Naive B cell (primary cell): Measurements from ENCODE around the gene CAMKK2. TPM values are rescaled to one million over a fixed set of nuclear protein-coding genes. Genes with fewer than 3 reads are reported as not detected.

Experiments used
- ATAC-seq, 2 donors: fragments of 150-1000 bp; cut with Tn5 transposase; 2 replicates each; pipeline ENCODE4 v1.10.0; 2021; ENCODE audit warnings: low read depth in 2 of 2, mild to moderate bottlenecking in 2 of 2, moderate library complexity in 2 of 2
- DNase-seq: peaks from one replicate; pipeline ENCODE4 v3.0.0; 2022
- H3K27ac Mint-ChIP-seq, 6 donors: one replicate each; pipeline ENCODE4 v1.8.0; 2020 to 2022; ENCODE audit warnings: mild to moderate bottlenecking in 6 of 6, mixed read lengths in 6 of 6, moderate library complexity in 5 of 6, inconsistent platforms in 2 of 6
- H3K27me3 Mint-ChIP-seq, 3 donors: one replicate each; pipeline ENCODE4 v1.8.0; 2021 to 2022; ENCODE audit warnings: mixed read lengths in 3 of 3, mild to moderate bottlenecking in 1 of 3
- H3K36me3 Mint-ChIP-seq, 2 donors: one replicate each; pipeline ENCODE4 v1.8.0; 2020 to 2022; ENCODE audit warnings: mixed read lengths in 2 of 2, inconsistent platforms in 1 of 2, mild to moderate bottlenecking in 1 of 2
- H3K4me1 Mint-ChIP-seq, 3 donors: one replicate each; pipeline ENCODE4 v1.8.0; 2020 to 2022; ENCODE audit warnings: mixed read lengths in 3 of 3, inconsistent platforms in 1 of 3, mild to moderate bottlenecking in 1 of 3, moderate library complexity in 1 of 3
- H3K4me3 Mint-ChIP-seq, 8 donors: one replicate each; pipeline ENCODE4 v1.8.0; 2020 to 2022; ENCODE audit warnings: mild to moderate bottlenecking in 8 of 8, mixed read lengths in 8 of 8, moderate library complexity in 8 of 8, inconsistent platforms in 2 of 8
- H3K9me3 Mint-ChIP-seq, 7 donors: one replicate each; pipeline ENCODE4 v1.8.0; 2020 to 2022; ENCODE audit warnings: mixed read lengths in 7 of 7, mild to moderate bottlenecking in 5 of 7, inconsistent platforms in 2 of 7, moderate library complexity in 1 of 7
- polyA plus RNA-seq, 6 donors: library from polyadenylated mRNA; unstranded; fragments of 300-500 nt; fragmentation: Illumina TruSeq; gene quantifications; one replicate each; pipeline ENCODE4 v1.2.3, GENCODE V29; 2021; ENCODE audit warnings: low read depth in 6 of 6

CAMKK2 gene
- polyA plus RNA-seq, 6 donors from 2014 or later: 5.3 to 12.0 (median 8.3) TPM

GRCh38 chr12:121245951-121246350, 50.6 kb downstream of the CAMKK2 start:
- ATAC-seq (no peak), DNase-seq (no peak)
- Mint-ChIP-seq H3K27ac (peak overlapping the region in 1 of 6 donors; percentile 10), H3K9me3 (no peaks in the 10 kb centered on the region), H3K27me3 (no peaks in the 10 kb centered on the region), H3K4me1 (peaks cover 8 to 16% (median 11%) of the 10 kb centered on the region in 3 donors), H3K36me3 (peaks cover 0 to 16% of the 10 kb centered on the region in 2 donors), H3K4me3 (no peak overlapping the region)

DNA sequence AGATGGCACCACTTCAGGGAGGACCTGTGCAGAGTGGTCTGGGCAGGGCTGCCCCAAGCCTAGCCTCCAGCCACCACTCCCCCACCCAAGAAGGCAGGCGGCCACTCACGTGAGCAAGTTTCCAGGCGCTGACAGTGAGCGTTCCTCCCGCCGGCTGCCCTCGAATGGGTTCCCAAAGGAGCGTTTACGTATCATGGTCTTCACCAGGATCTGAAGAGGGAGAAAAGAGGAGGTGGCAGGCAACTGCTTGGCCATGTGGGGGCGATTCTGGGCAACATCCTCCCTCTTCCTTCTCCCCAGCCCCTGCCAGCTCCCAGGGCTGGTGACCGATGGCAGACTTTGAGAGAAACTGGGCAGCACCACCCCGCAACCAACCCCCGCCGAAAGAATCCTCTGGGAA, 51.5 kb downstream of the CAMKK2 start:
- Mint-ChIP-seq H3K4me1 (peaks cover 17 to 24% (median 20%) of the 10 kb centered on the region in 3 donors), H3K4me3 (no peak overlapping the region), H3K9me3 (no peaks in the 10 kb centered on the region), H3K27me3 (no peaks in the 10 kb centered on the region), H3K27ac (no peak overlapping the region), H3K36me3 (peaks cover 0 to 9% of the 10 kb centered on the region in 2 donors)
- ATAC-seq (no peak), DNase-seq (no peak)

- peaks cover 19 to 28% (median 22%) of the 10 kb centered on the region in 3 donors for H3K4me1 Mint-ChIP-seq
- ATAC-seq (no peak), DNase-seq (no peak)
- peak overlapping the region; percentile 88 to 97 (median 96) for H3K27ac Mint-ChIP-seq
- no peaks in the 10 kb centered on the region for H3K27me3 Mint-ChIP-seq
- no peaks in the 10 kb centered on the region for H3K36me3 Mint-ChIP-seq
- peak overlapping the region; percentile 61 to 96 (median 86) for H3K4me3 Mint-ChIP-seq
- H3K9me3 Mint-ChIP-seq: no peaks in the 10 kb centered on the region
Observed at GRCh38 chr12:121241156-121241970, 55.1 kb downstream of the CAMKK2 start.

GRCh38 chr12:121240484-121241101, 55.9 kb downstream of the CAMKK2 start:
- no peaks in the 10 kb centered on the region for H3K9me3 Mint-ChIP-seq
- no peaks in the 10 kb centered on the region for H3K36me3 Mint-ChIP-seq
- ATAC-seq: peak; percentile 92 to 93
- no peaks in the 10 kb centered on the region for H3K27me3 Mint-ChIP-seq
- peak; percentile 83 for DNase-seq
- peak overlapping the region; percentile 61 to 96 (median 86) for H3K4me3 Mint-ChIP-seq
- H3K27ac Mint-ChIP-seq: peak overlapping the region; percentile 90 to 97 (median 96)
- H3K4me1 Mint-ChIP-seq: peaks cover 19 to 28% (median 22%) of the 10 kb centered on the region in 3 donors

GRCh38 chr12:121240062-121240420, 56.5 kb downstream of the CAMKK2 start:
- peaks cover 19 to 28% (median 22%) of the 10 kb centered on the region in 3 donors for H3K4me1 Mint-ChIP-seq
- H3K27ac Mint-ChIP-seq: peak overlapping the region; percentile 89 to 96 (median 96)
- H3K36me3 Mint-ChIP-seq: no peaks in the 10 kb centered on the region

DNA sequence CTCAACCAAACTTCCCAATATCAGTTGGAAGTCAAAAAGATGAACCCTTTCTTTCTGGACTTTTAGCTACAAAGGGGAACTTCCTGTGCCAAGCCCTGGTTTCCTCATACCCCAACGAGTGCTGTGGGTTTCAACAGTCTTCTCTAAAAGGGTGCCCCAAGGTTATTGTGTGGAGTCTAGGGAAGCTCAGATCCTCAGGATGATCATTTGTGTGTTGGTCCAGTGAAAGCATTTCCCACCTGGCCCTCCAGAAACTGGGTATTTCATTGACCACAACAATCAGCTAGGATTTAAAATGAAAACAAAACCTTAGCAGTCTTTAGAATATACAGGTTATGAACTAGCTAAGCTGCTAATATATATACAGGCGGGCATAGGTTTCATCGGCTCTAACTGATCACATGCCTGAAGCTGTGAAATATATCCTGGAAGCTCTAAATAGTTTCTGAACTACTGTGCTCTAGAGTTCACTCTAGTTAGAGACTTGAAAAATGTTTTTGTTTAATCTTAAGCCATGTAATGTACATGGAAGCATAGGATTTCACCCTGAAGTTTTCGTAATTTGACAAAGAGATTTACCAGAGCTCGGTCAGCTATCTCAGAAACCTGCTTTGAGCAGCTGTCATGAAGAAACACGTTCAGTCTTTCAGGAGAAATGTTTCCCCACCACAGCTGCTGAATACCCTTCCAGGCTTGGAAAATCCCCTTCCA, 57.0 kb downstream of the CAMKK2 start:
- peak overlapping the region in 6 of 8 donors; percentile 12 to 89 (median 70) for H3K4me3 Mint-ChIP-seq
- no peak for ATAC-seq
- no peak for DNase-seq
- no peaks in the 10 kb centered on the region for H3K36me3 Mint-ChIP-seq
- H3K27ac Mint-ChIP-seq: peak overlapping the region; percentile 90 to 96 (median 96)
- no peaks in the 10 kb centered on the region for H3K27me3 Mint-ChIP-seq
- no peaks in the 10 kb centered on the region for H3K9me3 Mint-ChIP-seq
- H3K4me1 Mint-ChIP-seq: peaks cover 19 to 28% (median 22%) of the 10 kb centered on the region in 3 donors

More at GRCh38 chr12:121240062-121240420, 56.5 kb downstream of the CAMKK2 start:
- H3K9me3 Mint-ChIP-seq: no peaks in the 10 kb centered on the region
- H3K27me3 Mint-ChIP-seq: no peaks in the 10 kb centered on the region
- no peak for DNase-seq
- no peak for ATAC-seq
- H3K4me3 Mint-ChIP-seq: peak overlapping the region; percentile 61 to 96 (median 86)

- ATAC-seq: no peak
- H3K27me3 Mint-ChIP-seq: no peaks in the 10 kb centered on the region
- no peaks in the 10 kb centered on the region for H3K36me3 Mint-ChIP-seq
- peak overlapping the region in 4 of 8 donors; percentile 10 to 61 (median 24) for H3K4me3 Mint-ChIP-seq
- DNase-seq: no peak
- no peaks in the 10 kb centered on the region for H3K9me3 Mint-ChIP-seq
- H3K27ac Mint-ChIP-seq: peak overlapping the region; percentile 68 to 96 (median 90)
- peaks cover 19 to 28% (median 22%) of the 10 kb centered on the region in 3 donors for H3K4me1 Mint-ChIP-seq
Observed at GRCh38 chr12:121238604-121239350, 57.7 kb downstream of the CAMKK2 start.

GRCh38 chr12:121238086-121238485, 58.4 kb downstream of the CAMKK2 start:
- no peaks in the 10 kb centered on the region for H3K27me3 Mint-ChIP-seq
- H3K4me1 Mint-ChIP-seq: peaks cover 19 to 28% (median 22%) of the 10 kb centered on the region in 3 donors
- H3K36me3 Mint-ChIP-seq: no peaks in the 10 kb centered on the region
- DNase-seq (no peak), ATAC-seq (no peak)
- H3K27ac Mint-ChIP-seq: peak overlapping the region in 5 of 6 donors; percentile 39 to 96 (median 93)
- H3K4me3 Mint-ChIP-seq: peak overlapping the region in 1 of 8 donors; percentile 79
- H3K9me3 Mint-ChIP-seq: no peaks in the 10 kb centered on the region

DNA sequence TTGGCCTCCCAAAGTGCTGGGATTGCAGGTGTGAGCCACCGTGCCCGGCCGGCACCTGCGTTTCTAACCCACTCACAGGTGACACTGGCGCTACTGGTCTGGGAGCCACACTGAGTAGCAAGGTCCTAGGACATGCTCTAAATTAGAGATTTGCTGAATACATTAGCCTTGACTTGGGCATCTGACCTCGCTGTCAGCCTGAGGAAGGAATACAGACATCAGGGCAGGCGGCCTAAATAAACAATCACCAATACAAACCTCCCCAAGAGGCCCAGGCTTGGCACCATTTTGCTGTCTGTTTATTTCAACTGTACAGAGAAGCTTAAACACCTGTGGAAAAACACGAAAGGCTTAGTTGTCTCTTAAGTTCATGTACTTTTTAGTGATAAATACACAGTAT, 59.1 kb downstream of the CAMKK2 start:
- H3K9me3 Mint-ChIP-seq: no peaks in the 10 kb centered on the region
- no peak for ATAC-seq
- peaks cover 19 to 28% (median 22%) of the 10 kb centered on the region in 3 donors for H3K4me1 Mint-ChIP-seq
- H3K36me3 Mint-ChIP-seq: no peaks in the 10 kb centered on the region
- no peak overlapping the region for H3K4me3 Mint-ChIP-seq
- DNase-seq: no peak
- H3K27me3 Mint-ChIP-seq: no peaks in the 10 kb centered on the region
- peak overlapping the region in 3 of 6 donors; percentile 41 to 96 (median 94) for H3K27ac Mint-ChIP-seq

DNA sequence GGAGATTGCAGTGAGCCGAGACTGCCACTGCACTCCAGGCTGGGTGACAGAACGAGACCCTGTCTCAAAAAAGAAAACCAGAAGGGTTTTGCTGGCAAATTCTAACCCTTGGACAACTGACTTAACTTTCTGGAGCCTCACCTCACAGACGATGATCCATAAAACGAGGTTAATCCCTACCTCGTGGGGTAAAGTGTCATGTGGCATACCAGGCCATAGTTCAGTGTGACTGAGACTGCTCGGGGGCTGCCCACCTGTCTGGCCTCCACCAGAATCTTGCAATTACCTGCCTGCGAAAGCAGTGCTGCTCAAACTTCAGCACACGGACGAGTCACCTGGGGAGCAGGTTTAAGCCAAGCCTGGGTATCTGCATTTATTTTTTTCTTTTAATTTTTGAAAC, 59.7 kb downstream of the CAMKK2 start:
- DNase-seq (no peak), ATAC-seq (no peak)
- no peaks in the 10 kb centered on the region for H3K36me3 Mint-ChIP-seq
- H3K4me3 Mint-ChIP-seq: no peak overlapping the region
- no peaks in the 10 kb centered on the region for H3K27me3 Mint-ChIP-seq
- peaks cover 19 to 30% (median 22%) of the 10 kb centered on the region in 3 donors for H3K4me1 Mint-ChIP-seq
- no peaks in the 10 kb centered on the region for H3K9me3 Mint-ChIP-seq
- H3K27ac Mint-ChIP-seq: peak overlapping the region in 1 of 6 donors; percentile 24

DNA sequence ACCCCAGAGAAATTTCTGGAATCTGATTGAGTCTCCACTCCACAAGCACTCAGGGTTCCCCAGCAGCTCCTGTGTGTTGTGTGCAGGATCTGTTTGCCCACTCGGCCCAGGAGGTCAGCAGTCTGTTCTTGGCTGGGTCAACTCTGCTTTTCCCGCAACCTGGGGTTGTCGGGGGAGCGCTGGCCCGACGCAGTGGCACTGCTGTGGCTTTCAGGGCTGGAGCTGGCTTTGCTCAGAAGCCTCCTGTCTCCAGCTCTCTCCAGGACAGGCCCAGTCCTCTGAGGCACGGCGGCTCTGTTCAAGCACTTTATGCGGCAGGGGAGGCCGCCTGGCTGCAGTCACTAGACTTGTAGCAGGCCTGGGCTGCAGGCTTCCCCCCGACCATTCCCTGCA, 62.9 kb downstream of the CAMKK2 start:
- no peaks in the 10 kb centered on the region for H3K9me3 Mint-ChIP-seq
- no peak for ATAC-seq
- H3K36me3 Mint-ChIP-seq: no peaks in the 10 kb centered on the region
- no peak for DNase-seq
- H3K4me1 Mint-ChIP-seq: peaks cover 0 to 8% (median 0%) of the 10 kb centered on the region in 3 donors
- H3K4me3 Mint-ChIP-seq: no peak overlapping the region
- H3K27me3 Mint-ChIP-seq: no peaks in the 10 kb centered on the region
- H3K27ac Mint-ChIP-seq: no peak overlapping the region

- DNase-seq (no peak), ATAC-seq (no peak)
- Mint-ChIP-seq H3K27ac (peak overlapping the region in 1 of 6 donors; percentile 26), H3K4me3 (no peak overlapping the region), H3K27me3 (no peaks in the 10 kb centered on the region), H3K4me1 (peaks cover 0 to 8% (median 0%) of the 10 kb centered on the region in 3 donors), H3K36me3 (no peaks in the 10 kb centered on the region), H3K9me3 (no peaks in the 10 kb centered on the region)
Observed at GRCh38 chr12:121232977-121233627, 63.4 kb downstream of the CAMKK2 start.
